Muscle of leg (tissue), 16 donors: Measurements from ENCODE around the gene HTR3E. TPM values are rescaled to one million over a fixed set of nuclear protein-coding genes. Genes with fewer than 3 reads are reported as not detected.
"Not testable (repeated sequence)": the region's sequence is repeated elsewhere in the genome, so short reads cannot be mapped to it uniquely, and the experiment has no call there.

ENCODE experiments used
- DNase-seq: peaks from one replicate; pipeline ENCODE4 v3.0.0; 2013
- H3K27ac ChIP-seq: one replicate; pipeline ENCODE4 v1.5.1; 2013; ENCODE audit warnings: mild to moderate bottlenecking, low read length, control low read depth
- H3K27me3 ChIP-seq: one replicate; pipeline ENCODE4 v1.6.1; 2013; ENCODE audit warnings: low read length; ENCODE audit not compliant: control insufficient read depth, insufficient read depth
- H3K36me3 ChIP-seq: one replicate; pipeline ENCODE4 v1.6.1; 2013; ENCODE audit warnings: low read length; ENCODE audit not compliant: control insufficient read depth, insufficient read depth
- H3K4me1 ChIP-seq: one replicate; pipeline ENCODE4 v1.6.1; 2013; ENCODE audit warnings: low read length; ENCODE audit not compliant: control insufficient read depth, insufficient read depth
- H3K4me3 ChIP-seq: one replicate; pipeline ENCODE4 v1.5.1; 2013; ENCODE audit warnings: low read length, control low read depth
- H3K9me3 ChIP-seq: replicated peaks from 2 replicates; pipeline ENCODE4 v1.6.1; 2013; ENCODE audit warnings: low read depth, low read length; ENCODE audit not compliant: control insufficient read depth
- WGBS: methylation state at CpG from one replicate; pipeline ENCODE4 v1.1.5; 2013; ENCODE audit warnings: missing lambda C conversion rate; ENCODE audit not compliant: insufficient coverage; 5-methylcytosine and 5-hydroxymethylcytosine counted together
- long read RNA-seq, 11 donors: transcript quantifications; one replicate each; lab custom pipeline, GENCODE V29; 2026
- polyA plus RNA-seq, 8 donors: library from polyadenylated mRNA; unstranded; fragments of 120-200 nt; gene quantifications; one replicate each; pipeline versions ENCODE4 v1.2.1 to v1.2.3, GENCODE V29; 2013; ENCODE audit warnings: inconsistent platforms in 1 of 8, low replicate concordance in 1 of 8; ENCODE audit not compliant: insufficient read length in 8 of 8, insufficient read depth in 1 of 8
- total RNA-seq: library from RNA; stranded (reverse); fragments of 120-200 nt; gene quantifications from one replicate; pipeline ENCODE4 v1.2.4, GENCODE V29; 2013

Gene HTR3E
- total RNA-seq (not detected), polyA plus RNA-seq (under 1 TPM in 1 of 8 donors, not detected in 7; 0.07 TPM)
- long read RNA-seq, donor 1: 0 reads
- long read RNA-seq, donor 2: 0 reads
- long read RNA-seq, donor 3: 0 reads
- long read RNA-seq, donor 4: 0 reads
- long read RNA-seq, donor 5: 0 reads
- long read RNA-seq, donor 6: 0 reads
- long read RNA-seq, donor 7: 0 reads
- long read RNA-seq, donor 8: 0 reads
- long read RNA-seq, donor 9: 0 reads
- long read RNA-seq, donor 10: 0 reads
- long read RNA-seq, donor 11: 0 reads

GRCh38 chr3:184096811-184097383, at the start of gene HTR3E:
TSS of gene HTR3E (plus strand) at chr3:184097064. CDS start at chr3:184097530, 466 bp downstream.
- Histone ChIP-seq H3K9me3 (peaks cover 10% of the 10 kb centered on the region), H3K36me3 (no peaks in the 10 kb centered on the region), H3K4me1 (peaks cover 2% of the 10 kb centered on the region), H3K27ac (no peak within 1 kb of the TSS), H3K4me3 (no peak within 1 kb of the TSS), H3K27me3 (no peaks in the 10 kb centered on the region)
- WGBS: 86% methylated on average over 3 of the region's 7 CpGs
- DNase-seq: no peak

GRCh38 chr3:184050217-184050847, 46.5 kb upstream of the HTR3E start:
- Histone ChIP-seq H3K9me3 (no peaks in the 10 kb centered on the region), H3K36me3 (no peaks in the 10 kb centered on the region), H3K27ac (no peak overlapping the region), H3K4me1 (no peaks in the 10 kb centered on the region), H3K4me3 (no peak overlapping the region), H3K27me3 (no peaks in the 10 kb centered on the region)
- WGBS: 89% methylated on average over 7 of the region's 7 CpGs
- no peak for DNase-seq

- whole genome bisulfite sequencing: 54% methylated on average over 3 of the region's 4 CpGs
- H3K27ac ChIP-seq: no peak within 1 kb of the TSS
- no peaks in the 10 kb centered on the region for H3K9me3 ChIP-seq
- DNase-seq: no peak
- no peaks in the 10 kb centered on the region for H3K36me3 ChIP-seq
- H3K4me1 ChIP-seq: no peaks in the 10 kb centered on the region
- H3K27me3 ChIP-seq: no peaks in the 10 kb centered on the region
- H3K4me3 ChIP-seq: no peak within 1 kb of the TSS
Observed at GRCh38 chr3:184052767-184053166, 44.1 kb upstream of the HTR3E start, which contains the start of gene HTR3C. TSS of gene HTR3C (plus strand) at chr3:184053047. CDS start at chr3:184053081, 34 bp downstream.

GRCh38 chr3:184058029-184058428, 38.8 kb upstream of the HTR3E start:
- H3K36me3 ChIP-seq: no peaks in the 10 kb centered on the region
- H3K4me1 ChIP-seq: no peaks in the 10 kb centered on the region
- peaks cover 4% of the 10 kb centered on the region for H3K27me3 ChIP-seq
- peak; percentile 7 for DNase-seq
- 23% methylated on average over 4 of the region's 9 CpGs for WGBS
- no peaks in the 10 kb centered on the region for H3K9me3 ChIP-seq
- H3K27ac ChIP-seq: no peak overlapping the region
- H3K4me3 ChIP-seq: no peak overlapping the region

GRCh38 chr3:184059424-184059823, 37.4 kb upstream of the HTR3E start:
- Histone ChIP-seq H3K36me3 (no peaks in the 10 kb centered on the region), H3K27me3 (peaks cover 4% of the 10 kb centered on the region), H3K4me1 (no peaks in the 10 kb centered on the region), H3K27ac (no peak overlapping the region), H3K9me3 (no peaks in the 10 kb centered on the region), H3K4me3 (no peak overlapping the region)
- no peak for DNase-seq
- 87% methylated on average over 4 of the region's 7 CpGs for WGBS

GRCh38 chr3:184062637-184063036, 34.2 kb upstream of the HTR3E start:
- H3K27ac ChIP-seq: no peak overlapping the region
- H3K27me3 ChIP-seq: peaks cover 4% of the 10 kb centered on the region
- H3K4me3 ChIP-seq: no peak overlapping the region
- H3K36me3 ChIP-seq: no peaks in the 10 kb centered on the region
- DNase-seq: no peak
- no peaks in the 10 kb centered on the region for H3K9me3 ChIP-seq
- no peaks in the 10 kb centered on the region for H3K4me1 ChIP-seq

- Histone ChIP-seq H3K27ac (no peak overlapping the region), H3K4me3 (no peak overlapping the region), H3K9me3 (no peaks in the 10 kb centered on the region), H3K4me1 (no peaks in the 10 kb centered on the region), H3K36me3 (no peaks in the 10 kb centered on the region), H3K27me3 (no peaks in the 10 kb centered on the region)
- no peak for DNase-seq
- WGBS: no CpG with 5 or more reads among the region's 2 CpGs
Observed at GRCh38 chr3:184066211-184066610, 30.7 kb upstream of the HTR3E start.

GRCh38 chr3:184067573-184068055, 29.2 kb upstream of the HTR3E start:
- Histone ChIP-seq H3K4me1 (no peaks in the 10 kb centered on the region), H3K9me3 (no peaks in the 10 kb centered on the region), H3K4me3 (no peak overlapping the region), H3K27ac (no peak overlapping the region), H3K36me3 (no peaks in the 10 kb centered on the region), H3K27me3 (no peaks in the 10 kb centered on the region)
- WGBS: 60% methylated on average over 1 of the region's 6 CpGs
- DNase-seq: no peak

- H3K27me3 ChIP-seq: no peaks in the 10 kb centered on the region
Observed at GRCh38 chr3:184068344-184068743, 28.5 kb upstream of the HTR3E start.

GRCh38 chr3:184071142-184071541, 25.7 kb upstream of the HTR3E start:
- H3K27ac ChIP-seq, H3K27me3 ChIP-seq, H3K9me3 ChIP-seq, H3K4me3 ChIP-seq, H3K4me1 ChIP-seq, DNase-seq, H3K36me3 ChIP-seq: not testable (repeated sequence)
- WGBS: 94% methylated on average over 3 of the region's 7 CpGs

More at GRCh38 chr3:184068344-184068743, 28.5 kb upstream of the HTR3E start:
- Histone ChIP-seq H3K36me3 (no peaks in the 10 kb centered on the region), H3K27ac (no peak overlapping the region), H3K4me1 (no peaks in the 10 kb centered on the region), H3K4me3 (no peak overlapping the region), H3K9me3 (no peaks in the 10 kb centered on the region)
- DNase-seq: no peak
- WGBS: 86% methylated on average over 4 of the region's 5 CpGs
